HCT116 (cell line): Measurements from ENCODE around the gene TRPC4.

Experiments
- EGR1 ChIP-seq: IDR thresholded peaks from 2 replicates; pipeline ENCODE4 v1.6.1; 2012; ENCODE audit warnings: low read depth
- ELF1 ChIP-seq: IDR thresholded peaks from 2 replicates; pipeline ENCODE4 v1.6.1; 2012; ENCODE audit warnings: low read depth, borderline replicate concordance
- EZH2phosphoT487 ChIP-seq: fragments of 200-600 bp; IDR thresholded peaks from 2 replicates; pipeline ENCODE4 v1.6.1; 2018; ENCODE audit warnings: antibody characterized with exemption, borderline replicate concordance
- MAX ChIP-seq: IDR thresholded peaks from 2 replicates; pipeline ENCODE4 v1.6.1; 2012
- POLR2A ChIP-seq: IDR thresholded peaks from 2 replicates; pipeline ENCODE4 v1.7.0; 2011; ENCODE audit warnings: borderline replicate concordance; ENCODE audit not compliant: insufficient read depth, insufficient read length; ENCODE audit errors: extremely low read depth
- POLR2AphosphoS5 ChIP-seq: IDR thresholded peaks from 2 replicates; pipeline ENCODE4 v1.6.1; 2011; ENCODE audit warnings: mild to moderate bottlenecking, low read depth, low read length, moderate library complexity
- RAD21 ChIP-seq: IDR thresholded peaks from 2 replicates; pipeline ENCODE4 v1.6.1; 2012; ENCODE audit warnings: low read depth, mild to moderate bottlenecking
- SP1 ChIP-seq: IDR thresholded peaks from 2 replicates; pipeline ENCODE4 v1.6.1; 2012; ENCODE audit warnings: low read depth
- SRF ChIP-seq: IDR thresholded peaks from 2 replicates; pipeline ENCODE4 v1.6.1; 2012; ENCODE audit warnings: low read depth
- YY1 ChIP-seq: IDR thresholded peaks from 2 replicates; pipeline ENCODE4 v1.6.1; 2011; ENCODE audit warnings: low read length, low read depth, moderate library complexity, mild to moderate bottlenecking; ENCODE audit not compliant: insufficient replicate concordance; ENCODE audit errors: extremely low read depth
- ZFX ChIP-seq: fragments of 450-650 bp; IDR thresholded peaks from 2 replicates; pipeline ENCODE4 v1.6.1; 2017
- TF ChIP-seq, protein P1 (sequence below): IDR thresholded peaks from 2 replicates; pipeline ENCODE4 v1.6.1; 2012; ENCODE audit warnings: low read depth
- TF ChIP-seq, protein P2 (sequence below), 3 experiments: fragments of 200-600 bp in 1 of 3; sonication (generic) in 1 of 3; IDR thresholded peaks in 2 of 3; conservative IDR thresholded peaks in 1 of 3; 2 replicates each; pipeline ENCODE4 v1.5.1; 2012 to 2017; ENCODE audit warnings: low read depth in 2 of 3, low read length in 2 of 3, antibody characterized with exemption in 1 of 3, borderline replicate concordance in 1 of 3, control low read depth in 1 of 3, mild to moderate bottlenecking in 1 of 3, mixed read lengths in 1 of 3, mixed run types in 1 of 3, moderate library complexity in 1 of 3; ENCODE audit not compliant: insufficient read depth in 1 of 3

DNA sequence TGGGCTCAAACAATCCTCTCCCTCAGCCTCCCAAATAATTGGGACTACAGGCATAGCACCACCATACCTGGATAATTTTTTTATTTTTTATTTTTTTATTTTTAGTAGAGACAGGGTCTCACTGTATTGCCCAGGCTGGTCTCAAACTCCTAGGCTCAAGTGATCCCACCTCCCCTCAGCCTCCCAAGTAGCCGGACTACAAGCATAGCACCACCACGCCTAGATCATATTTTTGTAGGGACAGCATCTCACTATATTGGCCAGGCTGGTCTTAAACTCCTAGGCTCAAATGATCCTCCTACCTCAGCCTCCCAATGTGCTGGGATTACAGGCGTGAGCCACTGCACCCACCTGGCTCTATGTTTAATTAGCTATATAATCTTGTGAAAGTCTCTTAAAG is 114.2 kb downstream of the TRPC4 start:
- TF ChIP-seq, protein P1, sequence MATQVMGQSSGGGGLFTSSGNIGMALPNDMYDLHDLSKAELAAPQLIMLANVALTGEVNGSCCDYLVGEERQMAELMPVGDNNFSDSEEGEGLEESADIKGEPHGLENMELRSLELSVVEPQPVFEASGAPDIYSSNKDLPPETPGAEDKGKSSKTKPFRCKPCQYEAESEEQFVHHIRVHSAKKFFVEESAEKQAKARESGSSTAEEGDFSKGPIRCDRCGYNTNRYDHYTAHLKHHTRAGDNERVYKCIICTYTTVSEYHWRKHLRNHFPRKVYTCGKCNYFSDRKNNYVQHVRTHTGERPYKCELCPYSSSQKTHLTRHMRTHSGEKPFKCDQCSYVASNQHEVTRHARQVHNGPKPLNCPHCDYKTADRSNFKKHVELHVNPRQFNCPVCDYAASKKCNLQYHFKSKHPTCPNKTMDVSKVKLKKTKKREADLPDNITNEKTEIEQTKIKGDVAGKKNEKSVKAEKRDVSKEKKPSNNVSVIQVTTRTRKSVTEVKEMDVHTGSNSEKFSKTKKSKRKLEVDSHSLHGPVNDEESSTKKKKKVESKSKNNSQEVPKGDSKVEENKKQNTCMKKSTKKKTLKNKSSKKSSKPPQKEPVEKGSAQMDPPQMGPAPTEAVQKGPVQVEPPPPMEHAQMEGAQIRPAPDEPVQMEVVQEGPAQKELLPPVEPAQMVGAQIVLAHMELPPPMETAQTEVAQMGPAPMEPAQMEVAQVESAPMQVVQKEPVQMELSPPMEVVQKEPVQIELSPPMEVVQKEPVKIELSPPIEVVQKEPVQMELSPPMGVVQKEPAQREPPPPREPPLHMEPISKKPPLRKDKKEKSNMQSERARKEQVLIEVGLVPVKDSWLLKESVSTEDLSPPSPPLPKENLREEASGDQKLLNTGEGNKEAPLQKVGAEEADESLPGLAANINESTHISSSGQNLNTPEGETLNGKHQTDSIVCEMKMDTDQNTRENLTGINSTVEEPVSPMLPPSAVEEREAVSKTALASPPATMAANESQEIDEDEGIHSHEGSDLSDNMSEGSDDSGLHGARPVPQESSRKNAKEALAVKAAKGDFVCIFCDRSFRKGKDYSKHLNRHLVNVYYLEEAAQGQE, result no peak
- TF ChIP-seq ZFX (no peak), POLR2A (no peak), RAD21 (no peak), SP1 (no peak), MAX (no peak), EZH2phosphoT487 (no peak), ELF1 (no peak), SRF (no peak), EGR1 (no peak), POLR2AphosphoS5 (no peak), YY1 (no peak)
- TF ChIP-seq, protein P2, sequence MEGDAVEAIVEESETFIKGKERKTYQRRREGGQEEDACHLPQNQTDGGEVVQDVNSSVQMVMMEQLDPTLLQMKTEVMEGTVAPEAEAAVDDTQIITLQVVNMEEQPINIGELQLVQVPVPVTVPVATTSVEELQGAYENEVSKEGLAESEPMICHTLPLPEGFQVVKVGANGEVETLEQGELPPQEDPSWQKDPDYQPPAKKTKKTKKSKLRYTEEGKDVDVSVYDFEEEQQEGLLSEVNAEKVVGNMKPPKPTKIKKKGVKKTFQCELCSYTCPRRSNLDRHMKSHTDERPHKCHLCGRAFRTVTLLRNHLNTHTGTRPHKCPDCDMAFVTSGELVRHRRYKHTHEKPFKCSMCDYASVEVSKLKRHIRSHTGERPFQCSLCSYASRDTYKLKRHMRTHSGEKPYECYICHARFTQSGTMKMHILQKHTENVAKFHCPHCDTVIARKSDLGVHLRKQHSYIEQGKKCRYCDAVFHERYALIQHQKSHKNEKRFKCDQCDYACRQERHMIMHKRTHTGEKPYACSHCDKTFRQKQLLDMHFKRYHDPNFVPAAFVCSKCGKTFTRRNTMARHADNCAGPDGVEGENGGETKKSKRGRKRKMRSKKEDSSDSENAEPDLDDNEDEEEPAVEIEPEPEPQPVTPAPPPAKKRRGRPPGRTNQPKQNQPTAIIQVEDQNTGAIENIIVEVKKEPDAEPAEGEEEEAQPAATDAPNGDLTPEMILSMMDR (IDR thresholded peaks at IDR 0.05 in 2 of 3, conservative IDR thresholded peaks at IDR 0.05 in 1 of 3; ENCODE audit: borderline replicate concordance in 1 of 3, insufficient read depth in 1 of 3, low read depth in 2 of 3, low read length in 2 of 3), result no peak
